Ishikawa (cell line): ENCODE results near the gene IFIT1B.

Experiments
- CEBPB ChIP-seq: IDR thresholded peaks from 2 replicates; pipeline ENCODE4 v1.6.1; 2012
- CREB1 ChIP-seq: IDR thresholded peaks from 2 replicates; pipeline ENCODE4 v1.6.1; 2012; ENCODE audit warnings: low read depth
- EGR1 ChIP-seq: IDR thresholded peaks from 2 replicates; pipeline ENCODE4 v1.6.1; 2012
- EP300 ChIP-seq: IDR thresholded peaks from 2 replicates; pipeline ENCODE4 v1.6.1; 2012; ENCODE audit warnings: borderline replicate concordance
- RAD21 ChIP-seq: IDR thresholded peaks from 2 replicates; pipeline ENCODE4 v1.6.1; 2012; ENCODE audit warnings: low read depth
- TAF1 ChIP-seq: IDR thresholded peaks from 2 replicates; pipeline ENCODE4 v1.6.1; 2012; ENCODE audit warnings: low read depth, mild to moderate bottlenecking
- TCF12 ChIP-seq: IDR thresholded peaks from 2 replicates; pipeline ENCODE4 v1.6.1; 2012; ENCODE audit warnings: low read depth
- TEAD4 ChIP-seq: IDR thresholded peaks from 2 replicates; pipeline ENCODE4 v1.6.1; 2012
- ZBTB7A ChIP-seq: IDR thresholded peaks from 2 replicates; pipeline ENCODE4 v1.6.1; 2012; ENCODE audit warnings: low read depth
- TF ChIP-seq, protein P1 (sequence below): IDR thresholded peaks from 2 replicates; pipeline ENCODE4 v1.6.1; 2012
- TF ChIP-seq, protein P2 (sequence below): IDR thresholded peaks from 2 replicates; pipeline ENCODE4 v1.6.1; 2012
- TF ChIP-seq, protein P3 (sequence below): IDR thresholded peaks from 2 replicates; pipeline ENCODE4 v1.6.1; 2012; ENCODE audit warnings: low read depth, mild to moderate bottlenecking

DNA sequence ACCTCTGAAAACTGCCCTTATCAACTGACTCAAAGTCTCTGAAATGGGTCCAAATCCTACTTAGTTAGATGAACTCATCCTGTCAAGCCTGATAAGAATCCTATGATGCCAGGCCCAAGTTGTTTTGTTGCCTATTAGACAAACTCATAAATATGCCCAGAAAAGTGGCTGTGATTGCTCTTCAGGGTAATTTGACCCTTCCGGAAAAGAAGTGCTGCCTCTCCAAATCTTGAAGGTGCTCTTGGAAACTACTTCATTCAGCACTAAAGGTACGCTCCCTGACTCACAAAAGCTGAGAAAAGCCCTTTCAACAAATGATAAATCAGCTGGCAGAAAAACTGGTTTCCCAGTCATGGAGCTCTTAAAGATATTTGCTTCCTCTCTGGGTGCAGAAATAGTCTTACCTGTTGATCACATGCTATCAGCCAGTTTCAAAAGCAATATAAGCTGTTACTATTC is 43.2 kb downstream of the IFIT1B start:
- TF ChIP-seq, protein P1, sequence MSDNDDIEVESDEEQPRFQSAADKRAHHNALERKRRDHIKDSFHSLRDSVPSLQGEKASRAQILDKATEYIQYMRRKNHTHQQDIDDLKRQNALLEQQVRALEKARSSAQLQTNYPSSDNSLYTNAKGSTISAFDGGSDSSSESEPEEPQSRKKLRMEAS, result no peak
- TF ChIP-seq TAF1 (no peak), EP300 (no peak), EGR1 (no peak), CREB1 (no peak), TEAD4 (no peak), ZBTB7A (no peak), TCF12 (no peak), CEBPB (no peak), RAD21 (no peak)
- TF ChIP-seq, protein P2, sequence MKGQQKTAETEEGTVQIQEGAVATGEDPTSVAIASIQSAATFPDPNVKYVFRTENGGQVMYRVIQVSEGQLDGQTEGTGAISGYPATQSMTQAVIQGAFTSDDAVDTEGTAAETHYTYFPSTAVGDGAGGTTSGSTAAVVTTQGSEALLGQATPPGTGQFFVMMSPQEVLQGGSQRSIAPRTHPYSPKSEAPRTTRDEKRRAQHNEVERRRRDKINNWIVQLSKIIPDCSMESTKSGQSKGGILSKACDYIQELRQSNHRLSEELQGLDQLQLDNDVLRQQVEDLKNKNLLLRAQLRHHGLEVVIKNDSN, result no peak
- TF ChIP-seq, protein P3, sequence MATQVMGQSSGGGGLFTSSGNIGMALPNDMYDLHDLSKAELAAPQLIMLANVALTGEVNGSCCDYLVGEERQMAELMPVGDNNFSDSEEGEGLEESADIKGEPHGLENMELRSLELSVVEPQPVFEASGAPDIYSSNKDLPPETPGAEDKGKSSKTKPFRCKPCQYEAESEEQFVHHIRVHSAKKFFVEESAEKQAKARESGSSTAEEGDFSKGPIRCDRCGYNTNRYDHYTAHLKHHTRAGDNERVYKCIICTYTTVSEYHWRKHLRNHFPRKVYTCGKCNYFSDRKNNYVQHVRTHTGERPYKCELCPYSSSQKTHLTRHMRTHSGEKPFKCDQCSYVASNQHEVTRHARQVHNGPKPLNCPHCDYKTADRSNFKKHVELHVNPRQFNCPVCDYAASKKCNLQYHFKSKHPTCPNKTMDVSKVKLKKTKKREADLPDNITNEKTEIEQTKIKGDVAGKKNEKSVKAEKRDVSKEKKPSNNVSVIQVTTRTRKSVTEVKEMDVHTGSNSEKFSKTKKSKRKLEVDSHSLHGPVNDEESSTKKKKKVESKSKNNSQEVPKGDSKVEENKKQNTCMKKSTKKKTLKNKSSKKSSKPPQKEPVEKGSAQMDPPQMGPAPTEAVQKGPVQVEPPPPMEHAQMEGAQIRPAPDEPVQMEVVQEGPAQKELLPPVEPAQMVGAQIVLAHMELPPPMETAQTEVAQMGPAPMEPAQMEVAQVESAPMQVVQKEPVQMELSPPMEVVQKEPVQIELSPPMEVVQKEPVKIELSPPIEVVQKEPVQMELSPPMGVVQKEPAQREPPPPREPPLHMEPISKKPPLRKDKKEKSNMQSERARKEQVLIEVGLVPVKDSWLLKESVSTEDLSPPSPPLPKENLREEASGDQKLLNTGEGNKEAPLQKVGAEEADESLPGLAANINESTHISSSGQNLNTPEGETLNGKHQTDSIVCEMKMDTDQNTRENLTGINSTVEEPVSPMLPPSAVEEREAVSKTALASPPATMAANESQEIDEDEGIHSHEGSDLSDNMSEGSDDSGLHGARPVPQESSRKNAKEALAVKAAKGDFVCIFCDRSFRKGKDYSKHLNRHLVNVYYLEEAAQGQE, result no peak
